Astrocyte of the hippocampus (primary cell): ENCODE measurements around the gene RAMP3.

Experiments used
- DNase-seq: peaks from one replicate; pipeline ENCODE4 v3.0.0; 2011; ENCODE audit warnings: low read depth, low spot score

The RAMP3 gene

GRCh38 chr7:45221896-45222604 is 64.5 kb downstream of the RAMP3 start:
- no peak for DNase-seq

GRCh38 chr7:45223078-45223477 is 65.5 kb downstream of the RAMP3 start:
- no peak for DNase-seq

GRCh38 chr7:45223728-45224630 is 66.4 kb downstream of the RAMP3 start:
- DNase-seq, result no peak

- peak; percentile 18 for DNase-seq
These were observed 67.2 kb downstream of the RAMP3 start for GRCh38 chr7:45224832-45225231.

- DNase-seq, result no peak
These were observed 67.8 kb downstream of the RAMP3 start for GRCh38 chr7:45225311-45225947.

GRCh38 chr7:45225948-45226335 is 68.4 kb downstream of the RAMP3 start:
- no peak for DNase-seq

GRCh38 chr7:45229156-45229920 is 71.7 kb downstream of the RAMP3 start:
- no peak for DNase-seq

GRCh38 chr7:45230083-45230482 is 72.5 kb downstream of the RAMP3 start:
- DNase-seq, result no peak

- DNase-seq, result no peak
These were observed 73.1 kb downstream of the RAMP3 start for GRCh38 chr7:45230611-45231165.

- DNase-seq, result no peak
These were observed 75.7 kb downstream of the RAMP3 start for GRCh38 chr7:45233249-45233775.
